Measurements from ENCODE around the gene RNU6-8.

RNU6-8 gene

DNA sequence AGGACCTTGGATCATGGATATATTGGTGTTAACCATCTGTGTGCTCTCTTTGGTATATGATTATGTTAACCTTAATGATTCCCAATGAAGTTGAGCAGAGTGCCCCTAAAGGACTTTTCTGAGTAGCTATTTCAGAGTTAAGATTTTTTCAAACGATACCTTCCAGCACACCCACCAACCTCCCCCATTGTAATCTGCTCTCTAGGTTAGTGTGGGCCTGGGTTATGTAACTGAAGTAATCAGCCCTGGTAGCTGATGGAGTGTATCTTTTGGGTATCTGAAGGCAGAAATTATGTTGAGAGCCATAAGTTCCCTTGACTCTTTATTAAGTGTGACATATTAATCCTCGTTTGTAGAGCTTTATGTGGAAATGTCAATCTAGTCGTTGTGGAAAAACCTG is 47.6 kb upstream of the RNU6-8 start:
- H3K27ac ChIP-seq (ENCODE audit: low read depth, low read length, poor library complexity, severe bottlenecking) = no peak overlapping the region
- H3K9me3 ChIP-seq (ENCODE audit: low read length) = no peaks in the 10 kb centered on the region
- H3K4me1 ChIP-seq (ENCODE audit: insufficient read depth, low read length, severe bottlenecking) = no peaks in the 10 kb centered on the region
- no peaks in the 10 kb centered on the region; the same call in 1 of the 2 replicates for H3K27me3 ChIP-seq (ENCODE audit: insufficient read depth, low read length)
- no peak overlapping the region for H2AFZ ChIP-seq (ENCODE audit: low read length)
- H3K9ac ChIP-seq (ENCODE audit: low read length) = no peak overlapping the region
- H3K79me2 ChIP-seq (ENCODE audit: insufficient read depth, low read length) = no peaks in the 10 kb centered on the region
- TF ChIP-seq EZH2 (IDR thresholded peaks at IDR 0.05; ENCODE audit: borderline replicate concordance, low read length) = no peak
- TF ChIP-seq CTCF (IDR thresholded peaks at IDR 0.05; ENCODE audit: low read length) = no peak
- no peak overlapping the region for H3K4me2 ChIP-seq (ENCODE audit: low read length)
- H3K36me3 ChIP-seq (ENCODE audit: insufficient read depth, low read length) = no peaks in the 10 kb centered on the region
- H4K20me1 ChIP-seq (ENCODE audit: insufficient read depth, low read length) = no peaks in the 10 kb centered on the region
- no peak overlapping the region for H3K4me3 ChIP-seq (ENCODE audit: low read depth, low read length, poor library complexity, severe bottlenecking)
- no peaks in the 10 kb centered on the region for H3K9me2 ChIP-seq (ENCODE audit: low read depth, low read length)
- H3F3A ChIP-seq (ENCODE audit: insufficient read depth, low read length) = no peaks in the 10 kb centered on the region

DNA sequence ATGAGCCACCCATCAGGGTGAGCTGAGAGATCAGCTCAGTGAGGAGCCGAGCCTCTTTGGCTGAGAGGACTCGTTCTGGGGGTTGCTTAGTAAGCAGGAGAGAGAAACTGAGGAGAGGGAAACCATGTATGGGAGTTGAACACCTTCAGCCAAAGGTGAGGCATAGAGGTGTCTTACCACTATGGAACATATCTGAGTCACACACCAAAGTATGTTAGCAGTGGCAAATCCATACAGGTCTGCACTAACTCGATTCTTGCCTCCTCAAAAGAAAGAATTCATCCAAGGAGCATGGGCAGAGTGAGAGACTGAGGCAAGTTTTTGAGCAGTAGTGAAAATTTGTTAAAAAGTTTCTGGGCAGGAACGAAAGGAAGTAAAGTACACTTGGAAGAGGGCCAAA is 46.7 kb upstream of the RNU6-8 start:
- Histone ChIP-seq H4K20me1 (ENCODE audit: insufficient read depth, low read length) (no peaks in the 10 kb centered on the region), H3K79me2 (ENCODE audit: insufficient read depth, low read length) (no peaks in the 10 kb centered on the region), H3K4me1 (ENCODE audit: insufficient read depth, low read length, severe bottlenecking) (no peaks in the 10 kb centered on the region), H3K4me2 (ENCODE audit: low read length) (no peak overlapping the region), H2AFZ (ENCODE audit: low read length) (no peak overlapping the region), H3K36me3 (ENCODE audit: insufficient read depth, low read length) (no peaks in the 10 kb centered on the region), H3K27ac (ENCODE audit: low read depth, low read length, poor library complexity, severe bottlenecking) (no peak overlapping the region), H3K9ac (ENCODE audit: low read length) (no peak overlapping the region), H3K9me2 (ENCODE audit: low read depth, low read length) (no peaks in the 10 kb centered on the region), H3F3A (ENCODE audit: insufficient read depth, low read length) (no peaks in the 10 kb centered on the region), H3K4me3 (ENCODE audit: low read depth, low read length, poor library complexity, severe bottlenecking) (no peak overlapping the region), H3K9me3 (ENCODE audit: low read length) (no peaks in the 10 kb centered on the region), H3K27me3 (ENCODE audit: insufficient read depth, low read length) (no peaks in the 10 kb centered on the region; the same call in 1 of the 2 replicates)
- TF ChIP-seq CTCF (IDR thresholded peaks at IDR 0.05; ENCODE audit: low read length) (no peak), EZH2 (IDR thresholded peaks at IDR 0.05; ENCODE audit: borderline replicate concordance, low read length) (no peak)

GRCh38 chr14:32249371-32249770 is 46.3 kb upstream of the RNU6-8 start:
- H3K9me3 ChIP-seq (ENCODE audit: low read length) = no peaks in the 10 kb centered on the region
- no peaks in the 10 kb centered on the region for H3K79me2 ChIP-seq (ENCODE audit: insufficient read depth, low read length)
- no peaks in the 10 kb centered on the region for H3K9me2 ChIP-seq (ENCODE audit: low read depth, low read length)
- H4K20me1 ChIP-seq (ENCODE audit: insufficient read depth, low read length) = no peaks in the 10 kb centered on the region
- H3K9ac ChIP-seq (ENCODE audit: low read length) = no peak overlapping the region
- no peaks in the 10 kb centered on the region for H3K36me3 ChIP-seq (ENCODE audit: insufficient read depth, low read length)
- no peak overlapping the region for H3K4me2 ChIP-seq (ENCODE audit: low read length)
- no peaks in the 10 kb centered on the region for H3F3A ChIP-seq (ENCODE audit: insufficient read depth, low read length)
- H3K27me3 ChIP-seq (ENCODE audit: insufficient read depth, low read length) = no peaks in the 10 kb centered on the region; the same call in 1 of the 2 replicates
- no peak overlapping the region for H2AFZ ChIP-seq (ENCODE audit: low read length)
- TF ChIP-seq CTCF (IDR thresholded peaks at IDR 0.05; ENCODE audit: low read length) (no peak), EZH2 (IDR thresholded peaks at IDR 0.05; ENCODE audit: borderline replicate concordance, low read length) (no peak)
- no peak overlapping the region for H3K27ac ChIP-seq (ENCODE audit: low read depth, low read length, poor library complexity, severe bottlenecking)
- H3K4me1 ChIP-seq (ENCODE audit: insufficient read depth, low read length, severe bottlenecking) = no peaks in the 10 kb centered on the region
- no peak overlapping the region for H3K4me3 ChIP-seq (ENCODE audit: low read depth, low read length, poor library complexity, severe bottlenecking)

Data from OCI-LY1 (cell line).